ENCODE measurements around the gene NID1. TPM values are rescaled to one million over a fixed set of nuclear protein-coding genes. Genes with fewer than 3 reads are reported as not detected.

NID1 gene
- polyA plus RNA-seq (ENCODE audit: insufficient read length) = 230 TPM

- DNase-seq (ENCODE audit: low read depth) = peak; percentile 84
Observed at GRCh38 chr1:236064674-236065508, at the start of gene NID1. Gene NID1, minus strand, starts transcription at chr1:236065090. Its CDS starts 11 bp downstream, at chr1:236065079.

DNA sequence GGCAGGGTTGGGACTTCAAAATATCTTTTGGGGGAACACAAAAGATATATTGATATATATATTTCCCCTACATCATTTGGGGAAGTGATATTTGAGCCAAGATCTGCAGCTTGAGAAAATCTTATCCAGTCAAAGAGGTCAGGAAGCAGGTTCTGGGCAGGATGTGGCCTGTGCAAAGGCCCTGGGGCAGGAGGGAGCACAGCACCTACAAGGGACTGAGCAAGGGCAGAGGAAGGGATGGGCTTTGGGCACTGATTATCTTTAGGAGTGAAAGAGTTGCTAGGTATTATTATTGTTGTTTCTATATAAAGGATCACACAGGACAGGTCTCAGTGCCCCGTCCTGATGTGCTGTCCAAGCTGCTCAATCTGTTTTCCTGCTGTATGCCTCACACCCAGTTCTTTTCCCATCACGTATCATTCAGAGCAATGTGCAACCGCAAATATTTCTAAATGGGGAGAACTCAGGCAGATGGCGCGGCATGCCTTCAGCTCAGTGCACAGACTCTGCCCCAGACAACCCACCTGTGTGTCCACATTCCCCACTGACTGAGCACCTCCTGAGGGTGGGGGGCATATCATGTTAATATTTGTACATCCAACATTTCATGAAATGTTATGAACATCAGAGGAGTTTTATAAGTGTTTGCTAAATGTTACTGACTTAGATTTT, 49.3 kb upstream of the NID1 start:
- DNase-seq (ENCODE audit: low read depth) = no peak

- no peak for DNase-seq (ENCODE audit: low read depth)
Observed at GRCh38 chr1:236113324-236114032, 48.6 kb upstream of the NID1 start.

GRCh38 chr1:236112332-236112627, 47.4 kb upstream of the NID1 start:
- DNase-seq (ENCODE audit: low read depth) = no peak

DNA sequence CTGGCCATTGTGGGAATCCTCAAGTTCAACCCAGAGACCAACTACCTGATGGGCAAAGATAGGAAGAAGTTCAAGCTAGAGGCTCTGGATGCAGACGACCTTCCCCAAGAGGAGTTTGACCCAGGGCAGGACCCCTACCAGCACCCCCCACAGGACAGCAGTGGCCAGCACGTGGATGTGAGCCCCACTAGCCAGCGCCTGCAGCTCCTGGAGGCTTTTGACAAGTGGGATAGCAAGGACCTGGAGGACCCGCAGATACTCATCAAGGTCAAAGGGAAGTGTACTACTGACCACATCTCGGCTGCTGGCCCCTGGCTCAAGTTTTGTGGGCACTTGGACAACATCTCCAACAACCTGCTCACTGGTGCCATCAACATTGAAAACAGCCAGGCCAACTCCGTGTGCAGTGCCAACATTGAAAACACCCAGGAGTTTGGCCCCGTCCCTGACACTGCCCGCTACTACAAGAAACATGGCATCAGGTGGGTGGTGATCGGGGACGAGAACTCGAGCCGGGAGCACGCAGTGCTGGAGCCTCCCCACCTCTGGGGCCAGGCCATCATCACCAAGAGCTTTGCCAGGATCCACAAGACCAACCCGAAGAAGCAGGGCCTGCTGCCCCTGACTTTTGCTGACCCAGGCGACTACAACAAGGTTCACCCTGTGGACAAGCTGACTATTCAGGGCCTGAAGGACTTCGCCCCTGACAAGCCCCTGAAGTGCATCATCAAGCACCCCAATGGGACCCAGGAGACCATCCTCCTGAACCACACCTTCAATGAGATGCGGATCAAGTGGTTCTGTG, 46.8 kb upstream of the NID1 start:
- no peak for DNase-seq (ENCODE audit: low read depth)

DNA sequence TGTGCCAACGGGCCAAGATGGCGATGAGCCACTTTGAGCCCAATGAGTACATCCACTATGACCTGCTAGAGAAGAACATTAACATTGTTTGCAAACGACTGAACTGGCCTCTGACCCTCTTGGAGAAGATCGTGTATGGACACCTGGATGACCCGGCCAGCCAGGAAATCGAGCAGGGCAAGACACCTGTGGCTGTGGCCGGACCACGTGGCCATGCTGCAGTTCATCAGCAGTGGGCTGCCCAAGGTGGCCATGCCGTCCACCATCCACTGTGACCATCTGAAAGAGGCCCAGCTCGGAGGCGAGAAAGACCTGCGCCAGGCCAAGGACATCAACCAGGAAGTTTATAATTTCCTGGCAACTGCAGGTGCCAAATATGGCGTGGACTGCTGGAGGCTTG, 45.2 kb upstream of the NID1 start:
- DNase-seq (ENCODE audit: low read depth) = no peak

- no peak for DNase-seq (ENCODE audit: low read depth)
Observed at GRCh38 chr1:236108027-236108648, 43.2 kb upstream of the NID1 start.

DNA sequence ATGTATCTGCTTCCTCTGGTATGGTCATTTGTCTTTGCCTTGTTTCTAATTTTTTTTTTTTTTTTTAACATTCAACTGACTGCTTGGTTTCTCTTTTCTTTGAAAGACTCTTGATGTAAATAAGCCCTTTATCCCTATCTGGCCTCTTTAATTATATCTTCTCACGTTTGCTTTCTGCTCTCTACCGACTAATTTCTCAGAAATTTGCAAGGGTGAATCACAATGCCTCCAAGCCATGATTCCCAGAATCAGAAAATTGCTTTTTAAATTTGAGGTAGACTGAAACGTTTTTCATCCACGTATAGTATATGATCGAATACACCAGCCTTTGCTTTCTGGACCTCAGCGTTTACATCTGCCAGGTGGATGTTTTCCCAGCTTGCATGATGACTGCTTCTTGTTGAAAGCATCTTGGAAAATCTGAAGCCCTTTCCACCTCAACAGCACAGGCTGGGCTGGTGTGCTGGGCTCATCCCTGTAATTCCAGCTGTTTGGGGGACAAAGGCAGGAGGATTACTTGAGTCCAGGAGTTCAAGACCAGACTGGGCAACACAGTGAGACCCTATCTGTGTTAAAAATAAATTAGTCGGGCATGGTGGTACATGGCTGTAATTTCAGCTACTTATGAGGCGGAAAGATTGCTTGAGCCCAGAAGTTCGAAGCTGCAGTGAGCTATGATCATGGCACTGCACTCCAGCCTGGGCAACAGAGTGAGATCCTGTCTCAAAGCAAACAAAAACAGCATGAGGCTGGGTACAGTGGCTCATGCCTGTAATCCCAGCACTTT, 42.4 kb upstream of the NID1 start:
- DNase-seq (ENCODE audit: low read depth) = no peak

- DNase-seq (ENCODE audit: low read depth) = peak; percentile 39
Observed at GRCh38 chr1:236103646-236104218, 38.8 kb upstream of the NID1 start.

GRCh38 chr1:236103059-236103458, 38.2 kb upstream of the NID1 start:
- DNase-seq (ENCODE audit: low read depth) = no peak

DNA sequence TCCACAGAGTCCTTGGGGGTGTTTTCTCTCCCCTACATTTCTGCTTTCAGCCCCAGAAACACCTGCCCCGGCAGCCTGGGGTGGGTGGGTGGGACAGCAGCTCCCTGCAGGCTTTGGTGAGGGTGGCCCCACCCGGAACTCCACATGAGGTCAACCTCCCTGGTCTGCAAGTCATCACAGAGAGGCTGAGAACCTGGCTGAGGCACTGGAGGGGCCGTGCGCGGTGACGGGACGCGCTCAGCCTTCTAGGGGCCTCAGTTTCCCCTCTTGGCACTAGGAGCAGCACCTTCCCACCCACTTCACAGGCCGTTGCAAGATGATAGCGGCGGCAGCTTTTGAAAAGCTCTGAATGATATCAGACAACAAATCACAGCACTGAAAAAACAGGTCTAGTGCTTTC, 37.7 kb upstream of the NID1 start:
- DNase-seq (ENCODE audit: low read depth) = no peak

DNA sequence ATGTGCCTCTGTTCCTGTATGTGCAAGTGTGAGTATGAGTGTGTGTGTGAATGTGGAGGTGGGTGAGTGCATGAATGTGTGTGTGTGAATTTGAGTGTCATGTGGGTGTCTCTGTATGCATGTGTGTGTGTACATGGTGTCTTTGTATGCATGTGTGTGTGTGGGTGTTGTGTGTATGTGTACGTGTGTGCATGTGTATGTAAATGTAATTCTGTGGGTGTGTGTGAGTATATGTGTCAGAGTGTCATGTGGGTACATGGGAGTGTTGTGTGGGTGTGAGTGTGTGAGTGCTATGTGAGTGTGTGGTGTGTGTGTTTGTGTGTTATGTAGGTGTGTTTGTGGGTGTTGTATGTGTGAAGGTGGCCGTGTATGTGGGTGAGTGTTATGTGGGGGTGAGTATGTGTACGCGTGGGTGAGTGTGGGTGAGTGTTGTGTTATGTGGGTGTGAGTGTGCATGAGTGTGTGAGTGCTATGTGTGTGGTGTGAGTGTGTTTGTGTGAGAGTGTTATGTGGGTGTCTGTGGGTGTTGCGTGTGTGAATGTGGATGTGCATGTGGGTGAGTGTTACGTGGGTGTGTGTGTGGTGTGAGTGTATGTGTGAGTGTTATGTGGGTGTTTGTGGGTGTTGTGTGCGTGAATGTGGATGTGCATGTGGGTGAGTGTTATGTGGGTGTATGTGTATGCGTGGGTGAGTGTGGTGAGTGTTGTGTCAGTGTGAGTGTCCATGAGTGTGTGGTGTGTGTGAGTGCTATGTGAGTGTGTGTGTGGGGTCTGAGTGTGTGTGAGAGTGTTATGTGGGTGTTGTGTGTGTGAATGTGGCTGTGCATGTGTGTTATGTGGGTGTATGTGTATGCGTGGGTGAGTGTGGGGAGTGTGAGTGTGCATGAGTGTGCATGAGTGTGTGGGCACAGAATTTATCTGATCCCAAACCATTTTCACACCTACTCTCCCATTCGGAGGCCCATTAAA, 36.6 kb upstream of the NID1 start:
- no peak for DNase-seq (ENCODE audit: low read depth)

DNA sequence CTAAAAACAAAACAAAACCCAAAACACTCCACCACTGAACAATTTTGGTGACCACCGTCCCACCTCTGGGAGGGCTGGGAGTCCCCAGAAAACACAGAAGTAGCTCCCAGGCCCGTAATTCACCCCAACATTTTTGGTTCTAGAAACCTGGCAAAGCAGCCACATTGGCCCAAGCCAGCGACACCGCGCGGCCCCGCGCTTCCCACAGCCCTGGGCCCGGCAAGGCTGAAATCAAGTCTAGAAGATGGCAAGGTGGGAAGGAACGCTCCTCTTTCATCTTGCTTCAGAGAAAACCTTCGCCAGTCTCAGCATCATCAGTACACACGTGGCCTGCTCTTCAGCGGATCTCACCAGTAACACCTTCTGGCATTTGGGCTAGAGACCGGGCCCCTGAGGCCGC, 35.9 kb upstream of the NID1 start:
- DNase-seq (ENCODE audit: low read depth) = no peak

DNA sequence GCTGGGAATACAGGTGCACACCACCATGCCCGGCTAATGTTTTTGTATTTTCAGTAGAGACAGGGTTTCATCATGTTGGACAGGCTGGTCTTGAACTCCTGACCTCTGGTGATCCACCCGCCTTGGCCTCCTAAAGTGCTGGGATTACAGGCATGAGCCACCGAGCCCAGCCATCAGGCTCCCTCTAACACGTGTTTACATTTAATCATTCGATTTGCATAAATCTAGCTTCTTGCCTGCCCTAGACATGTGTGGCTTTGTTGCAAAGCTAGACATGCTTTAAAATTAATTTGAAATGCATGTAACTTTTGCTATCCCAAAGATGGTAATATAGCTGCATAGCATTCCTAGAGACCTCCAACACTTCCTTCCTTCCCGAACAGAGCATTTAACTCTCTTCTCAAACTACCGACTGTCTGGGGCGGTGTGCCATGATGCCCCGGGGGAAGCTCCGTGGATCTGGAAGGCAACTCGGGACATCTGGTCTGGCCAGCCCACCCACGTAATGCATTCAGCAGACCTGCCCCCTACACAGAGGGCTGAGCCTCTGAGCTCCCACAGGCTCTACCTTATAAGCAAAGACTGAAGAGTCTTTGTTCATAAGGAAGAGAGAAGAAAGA, 34.6 kb upstream of the NID1 start:
- no peak for DNase-seq (ENCODE audit: low read depth)

- DNase-seq (ENCODE audit: low read depth) = no peak
Observed at GRCh38 chr1:236098267-236098666, 33.4 kb upstream of the NID1 start.

DNA sequence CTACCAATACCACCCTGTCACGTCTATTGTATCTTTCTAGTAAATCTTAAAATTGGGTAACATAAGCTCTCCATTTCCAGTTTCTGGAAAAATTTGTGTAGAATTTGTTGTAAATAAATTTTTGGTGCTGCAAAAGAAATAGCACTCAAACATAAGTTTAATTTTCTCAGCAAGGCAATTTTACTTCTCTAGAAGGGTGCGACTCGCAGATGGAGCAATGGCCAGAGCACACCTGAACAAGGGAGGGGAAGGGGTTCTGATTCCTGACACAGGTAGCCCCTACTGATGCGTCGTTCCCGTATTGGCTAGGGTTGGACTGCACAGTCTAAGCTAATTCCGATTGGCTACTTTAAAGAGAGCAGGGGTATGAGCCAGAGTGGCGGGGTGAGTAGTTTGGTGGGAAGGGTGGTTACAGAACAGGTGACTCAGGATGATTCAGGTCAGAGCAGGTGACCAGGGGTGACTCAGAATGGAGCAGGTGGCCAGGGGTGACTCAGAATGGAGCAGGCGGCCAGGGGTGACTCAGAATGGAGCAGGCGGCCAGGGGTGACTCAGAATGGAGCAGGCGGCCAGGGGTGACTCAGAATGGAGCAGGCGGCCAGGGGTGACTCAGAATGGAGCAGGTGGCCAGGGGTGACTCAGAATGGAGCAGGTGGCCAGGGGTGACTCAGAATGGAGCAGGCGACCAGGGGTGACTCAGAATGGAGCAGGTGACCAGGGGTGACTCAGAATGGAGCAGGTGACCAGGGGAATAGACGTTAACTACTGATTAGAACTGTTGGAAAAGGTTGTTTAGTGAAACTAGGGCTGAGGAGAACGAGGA, 32.0 kb upstream of the NID1 start:
- DNase-seq (ENCODE audit: low read depth) = peak; percentile 28

GRCh38 chr1:236095705-236096520, 31.0 kb upstream of the NID1 start:
- no peak for DNase-seq (ENCODE audit: low read depth)
